GM19468 (cell line): ENCODE results near the gene INSL4.

Source experiments
- ATAC-seq: cut with Tn5 transposase; IDR thresholded peaks from one replicate; pipeline ENCODE4 v1.9.1; 2021; ENCODE audit warnings: mild to moderate bottlenecking, moderate library complexity, moderate number of reproducible peaks; ENCODE audit not compliant: unreplicated experiment; ENCODE audit errors: extremely low read depth

The INSL4 gene

DNA sequence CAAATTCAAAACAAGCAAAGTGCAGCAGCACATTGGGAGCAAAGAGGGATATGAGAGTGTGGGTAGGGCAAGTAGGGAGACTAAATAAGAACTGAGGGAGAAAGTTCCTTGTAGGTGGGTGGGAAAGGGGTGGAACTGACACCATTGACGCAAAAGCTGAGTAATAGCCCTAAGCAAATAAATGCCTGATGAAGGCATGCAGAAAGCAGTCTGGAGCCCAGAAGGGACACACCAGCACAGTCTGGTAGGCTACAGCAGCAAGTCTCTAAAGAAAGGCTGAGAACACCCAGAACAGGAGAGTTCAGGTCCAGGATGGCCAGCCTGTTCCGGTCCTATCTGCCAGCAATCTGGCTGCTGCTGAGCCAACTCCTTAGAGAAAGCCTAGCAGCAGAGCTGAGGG is at the start of gene INSL4:
INSL4 (plus strand) TSS at position 208 of the 400 bp plus-strand sequence; CDS start at position 313, 105 bp downstream.
- no peak for ATAC-seq

DNA sequence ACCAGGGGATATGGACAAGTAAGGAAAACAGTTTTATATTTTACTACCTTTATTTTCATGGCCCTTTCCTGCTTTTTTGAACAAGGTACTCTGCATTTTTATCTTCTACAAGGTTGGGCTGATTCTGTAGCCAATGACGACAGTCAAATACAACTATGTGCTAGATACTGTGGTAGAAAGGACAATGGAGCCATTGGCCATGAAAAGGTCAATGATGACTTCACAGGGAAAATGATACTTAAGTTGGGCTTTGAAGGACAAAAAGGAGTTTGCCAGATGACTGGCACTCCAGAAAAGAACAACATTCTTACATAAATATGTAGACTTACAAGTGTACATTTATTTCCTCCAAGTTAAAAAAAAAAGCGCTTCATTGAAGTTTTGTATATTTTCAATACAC is 46.4 kb upstream of the INSL4 start:
- ATAC-seq = no peak

DNA sequence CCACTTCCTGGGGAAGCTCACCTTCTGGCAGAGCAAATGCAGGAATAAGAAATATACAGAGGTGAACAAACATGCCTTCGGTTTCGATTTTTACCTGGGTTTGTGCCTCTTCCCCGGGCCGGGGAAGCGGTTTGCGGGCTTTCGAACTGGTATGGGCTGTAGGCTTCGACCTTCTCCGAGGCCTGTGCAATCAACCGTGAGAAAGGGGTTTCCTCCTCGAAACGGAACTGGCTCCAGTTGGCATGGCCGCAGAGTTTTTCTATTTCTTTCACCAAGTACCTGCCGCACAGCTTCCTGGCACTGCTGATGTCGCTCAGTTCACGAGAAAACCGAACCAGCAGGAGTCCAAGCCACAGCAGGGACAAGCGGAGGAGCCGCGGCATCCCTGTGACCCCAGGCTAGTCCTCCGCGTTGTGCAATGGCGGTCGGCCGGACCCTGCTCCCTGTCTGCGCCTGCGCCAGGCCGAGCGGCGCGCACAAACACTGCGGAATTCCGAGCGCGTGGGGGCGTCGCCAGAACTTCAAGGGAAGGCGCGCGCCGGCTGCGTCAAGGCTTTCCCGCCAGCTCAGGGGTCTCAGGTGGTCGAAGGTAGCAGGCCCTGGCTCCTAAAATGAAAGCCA is 45.9 kb upstream of the INSL4 start, which contains the start of gene INSL6:
INSL6 (minus strand) TSS at position 420 of the 621 bp plus-strand sequence; CDS start at position 383, 37 bp downstream.
- no peak for ATAC-seq

DNA sequence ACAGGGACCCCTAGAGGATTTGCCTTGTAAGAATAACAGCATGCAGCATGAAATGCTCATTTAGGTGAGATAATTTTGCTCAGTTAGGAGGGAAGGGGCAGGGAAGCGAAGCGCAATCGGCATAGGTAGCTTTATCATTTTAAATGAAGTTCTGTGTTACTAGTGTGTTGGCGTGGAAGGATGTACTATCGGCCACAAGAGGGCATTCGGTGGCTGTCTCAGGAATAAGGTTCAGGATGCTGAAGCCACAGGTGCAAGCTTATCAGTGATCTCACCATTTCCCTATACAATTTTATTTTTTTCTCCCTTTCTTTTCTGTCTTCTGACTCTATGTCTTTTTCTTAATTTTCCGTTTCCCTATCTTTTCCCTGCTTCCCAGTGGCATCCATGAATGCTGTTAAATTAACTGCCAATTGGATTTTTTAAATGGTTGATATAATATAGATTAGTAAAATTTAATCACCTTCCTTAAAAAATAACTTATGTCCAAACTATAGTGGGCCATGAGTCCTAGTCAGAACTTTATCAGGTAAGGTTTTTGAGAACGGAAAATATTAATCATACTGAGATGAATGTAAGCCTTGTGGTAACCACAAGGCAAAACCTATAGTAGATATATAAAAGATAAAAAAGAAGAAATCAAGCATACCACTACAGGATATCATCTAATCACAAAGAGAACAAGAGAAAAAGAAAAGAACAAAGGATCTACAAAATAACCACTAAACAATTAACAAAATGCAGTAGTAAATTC is 44.6 kb upstream of the INSL4 start:
- no peak for ATAC-seq

DNA sequence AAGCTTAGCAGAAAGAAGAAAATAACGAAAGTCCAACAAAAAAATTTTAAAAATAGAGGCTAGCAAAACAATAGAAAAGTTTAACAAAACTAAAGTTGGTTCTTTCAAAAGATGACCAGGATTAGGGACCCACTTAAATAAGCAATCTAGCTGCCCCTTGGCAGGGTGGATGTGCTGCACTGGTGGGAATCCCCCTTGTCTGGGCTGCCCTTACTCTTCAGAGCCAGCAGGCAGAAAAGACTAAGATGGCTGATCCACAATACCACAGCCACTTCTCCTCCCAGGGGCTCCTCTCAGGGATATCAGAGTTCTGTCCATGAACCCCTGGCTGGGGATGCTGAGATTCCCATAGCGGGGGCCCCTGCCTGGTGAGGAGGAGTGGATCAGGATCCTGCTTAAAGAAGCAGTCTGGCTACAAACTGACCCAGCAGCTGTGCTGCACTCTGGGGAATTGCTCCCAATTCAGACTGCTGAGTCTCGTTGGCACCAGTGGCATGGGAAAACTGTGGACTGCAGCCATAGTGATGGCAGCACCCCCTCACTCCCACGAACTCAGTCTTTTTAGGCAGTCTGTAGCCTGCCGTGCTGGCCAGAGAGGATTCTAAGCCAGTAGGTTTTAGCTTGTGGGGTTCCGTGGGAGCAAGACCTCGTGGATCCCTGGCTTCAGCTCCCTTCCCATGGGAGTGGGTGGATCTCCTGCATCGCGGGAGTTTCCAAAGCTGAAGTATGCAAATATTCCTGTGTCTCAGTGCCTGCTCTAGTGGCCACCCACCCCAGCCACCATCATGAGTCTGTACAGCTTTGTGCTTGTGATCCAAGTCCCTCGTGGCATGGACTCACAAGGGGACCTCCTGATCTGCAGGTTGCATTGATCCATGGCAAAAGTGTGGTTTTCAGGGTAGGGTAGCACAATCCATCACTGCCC is 42.9 kb upstream of the INSL4 start:
- no peak for ATAC-seq

DNA sequence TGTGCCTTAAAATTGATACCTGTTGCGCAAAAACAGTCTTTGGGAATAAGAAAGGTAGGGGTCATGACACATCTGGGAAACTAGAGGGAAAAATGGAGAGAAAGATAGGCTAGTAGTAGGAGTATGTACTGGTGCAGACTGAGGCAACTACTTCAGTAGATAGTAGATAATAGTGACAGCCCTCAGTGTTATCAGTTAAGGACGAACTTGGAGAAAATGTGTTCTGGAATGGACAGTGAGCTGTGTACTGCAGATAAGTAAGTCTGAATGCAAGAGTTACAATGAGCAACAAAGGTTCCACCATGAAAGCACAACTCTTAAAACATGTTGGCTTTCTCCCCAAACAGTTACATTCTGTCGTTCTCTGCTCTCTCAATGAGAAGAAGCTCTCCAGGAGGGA is 39.2 kb upstream of the INSL4 start:
- ATAC-seq = no peak

DNA sequence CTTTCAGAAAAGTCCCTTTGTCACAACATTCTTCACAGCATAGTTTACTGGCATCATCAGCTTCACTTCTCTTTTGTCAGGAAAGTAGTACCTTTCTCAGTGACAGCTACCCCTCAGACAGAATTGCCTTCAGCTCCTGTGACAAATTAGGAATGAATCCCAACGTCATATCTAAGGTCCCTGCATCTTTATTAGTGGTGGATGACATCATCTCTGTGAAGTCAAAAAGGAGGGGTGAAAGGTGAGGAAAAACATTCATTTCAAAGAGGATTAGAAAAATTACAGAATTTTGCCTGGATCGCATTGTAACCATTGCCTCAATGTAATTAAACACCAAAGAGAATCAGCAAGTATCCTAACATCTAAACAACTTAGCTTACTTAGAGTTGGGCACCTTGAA is 37.9 kb upstream of the INSL4 start:
- no peak for ATAC-seq

DNA sequence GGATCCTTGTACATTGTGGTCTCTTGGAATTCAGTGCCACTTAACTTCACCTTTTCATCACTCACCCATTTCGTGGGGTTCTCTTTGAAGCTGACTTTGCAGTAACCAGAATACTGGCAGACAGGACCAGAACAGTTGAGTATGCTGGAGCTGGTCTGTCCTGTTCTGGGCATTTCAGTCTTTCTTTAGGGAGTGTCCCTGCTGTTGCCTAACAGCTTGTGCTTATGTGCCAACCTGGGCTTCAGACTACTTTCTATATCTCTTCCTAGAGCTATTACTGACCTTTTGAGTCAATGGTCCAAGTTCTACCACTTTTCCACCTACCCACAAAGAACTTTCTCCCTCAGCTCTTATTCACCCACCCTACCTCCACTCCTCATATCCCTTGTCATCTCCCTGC is 35.8 kb upstream of the INSL4 start:
- no peak for ATAC-seq

DNA sequence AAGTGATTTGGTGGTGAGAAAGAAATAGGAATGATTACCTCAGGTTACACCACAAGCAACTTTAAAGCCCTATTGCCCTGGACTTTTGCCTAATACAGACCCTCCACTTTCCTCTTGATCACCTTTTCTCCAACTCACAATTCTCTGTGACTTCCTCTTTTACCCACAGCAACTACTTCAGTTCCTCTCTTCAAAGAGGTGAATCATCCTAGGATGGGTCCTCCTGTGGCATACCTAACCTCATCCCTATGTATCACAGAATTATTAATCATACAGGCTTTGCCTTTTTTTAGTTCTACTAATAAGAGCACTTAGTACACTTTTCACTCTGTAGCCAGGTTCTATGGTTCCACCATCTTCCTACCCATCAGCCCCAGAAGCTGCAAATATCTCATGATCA is 26.1 kb upstream of the INSL4 start:
- no peak for ATAC-seq

DNA sequence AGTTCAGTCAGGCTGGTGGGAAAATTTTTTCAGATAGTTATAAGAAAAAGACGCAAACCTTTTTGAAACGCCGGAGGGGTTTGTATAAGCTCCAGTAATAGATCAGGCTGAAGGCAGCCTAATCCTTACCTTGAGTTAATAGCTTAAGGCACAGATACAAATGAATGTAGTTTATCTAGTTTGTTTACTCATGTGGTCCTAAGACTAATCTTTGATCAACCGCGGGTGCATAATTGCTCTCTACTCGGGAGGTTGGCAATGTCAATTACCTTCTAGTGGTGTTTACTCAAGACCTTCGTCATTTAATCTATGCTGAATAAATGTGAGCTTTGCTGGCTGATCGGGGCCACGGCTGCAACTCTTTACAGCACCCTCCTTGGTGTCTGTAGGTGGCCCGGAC is 665 bp upstream of the INSL4 start:
- ATAC-seq = no peak

DNA sequence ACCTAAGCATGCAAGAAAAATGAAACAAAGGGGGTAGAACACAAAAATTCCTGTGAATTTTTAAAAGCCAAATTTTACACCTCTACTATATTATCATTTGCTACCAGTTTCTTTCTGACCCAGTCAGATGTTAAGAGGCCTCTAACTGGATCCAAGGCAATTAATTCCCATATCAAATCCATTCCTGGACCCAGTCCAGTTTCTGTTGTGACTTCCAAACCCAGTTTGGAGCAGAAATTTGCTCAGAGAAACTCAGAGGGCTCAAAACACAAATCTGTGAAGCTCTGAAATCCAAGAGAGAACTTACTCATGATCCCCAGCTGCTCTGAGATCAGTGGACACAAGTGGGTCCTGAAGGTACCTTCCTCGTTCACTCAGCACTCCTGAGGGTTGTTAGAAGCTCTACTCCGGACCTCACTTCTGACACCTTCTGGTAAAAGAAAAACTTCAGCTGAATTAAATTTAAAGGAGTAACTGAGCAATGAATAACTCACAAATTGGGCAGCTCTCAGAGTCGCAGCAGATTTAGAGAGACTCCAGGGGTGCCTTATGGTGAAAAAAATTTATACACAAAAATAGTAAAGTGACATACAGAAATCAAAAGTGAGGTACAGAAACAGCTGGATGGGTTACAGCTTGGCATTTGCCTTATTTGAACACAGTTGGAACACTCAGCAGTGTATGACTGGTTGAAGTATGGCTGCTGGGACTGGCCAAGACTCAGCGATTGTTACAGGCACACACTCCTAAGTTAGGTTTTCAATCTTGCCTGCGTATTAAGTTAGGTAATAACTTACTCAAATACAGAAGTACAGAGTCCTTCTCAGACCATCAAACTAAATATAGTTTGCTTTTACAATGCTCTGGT is 32.4 kb downstream of the INSL4 start:
- peak; percentile 58 for ATAC-seq

DNA sequence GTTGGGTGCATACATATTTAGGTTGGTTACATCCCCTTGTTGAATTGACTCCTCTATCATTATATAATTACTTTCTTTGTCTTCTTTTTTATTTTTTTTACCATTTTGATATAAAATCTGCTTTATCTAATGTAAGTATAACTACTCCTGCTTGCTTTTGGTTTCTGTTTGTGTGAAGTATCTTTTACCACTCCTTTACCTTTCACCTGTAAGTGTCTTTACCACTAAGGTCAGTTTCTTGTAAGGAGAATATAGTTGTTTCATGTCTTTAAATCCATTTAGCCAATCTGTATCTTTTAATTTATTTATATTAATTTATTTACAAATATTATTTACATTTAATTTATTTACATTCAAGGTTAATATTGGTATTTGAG is 33.0 kb downstream of the INSL4 start:
- no peak for ATAC-seq

DNA sequence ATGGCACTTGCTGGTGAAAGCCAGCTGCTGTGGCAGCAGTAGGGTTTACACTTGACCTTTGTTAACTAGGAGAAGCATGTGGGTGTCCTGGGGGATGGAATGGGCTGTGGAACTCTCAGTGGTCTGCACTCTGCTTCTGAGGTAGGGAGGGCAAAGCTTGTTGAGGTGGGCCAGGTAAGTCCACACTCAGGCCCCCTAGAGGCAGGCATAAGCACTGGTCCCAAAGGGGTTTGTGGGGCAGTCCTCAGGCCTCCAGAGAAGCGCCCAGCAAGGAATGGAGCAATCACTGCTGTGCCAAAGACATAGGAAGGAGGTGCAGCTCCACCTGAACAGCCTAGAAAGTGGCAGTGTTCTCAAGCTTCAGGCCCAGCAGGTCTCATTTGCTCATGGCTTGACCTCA is 34.7 kb downstream of the INSL4 start:
- ATAC-seq = no peak

DNA sequence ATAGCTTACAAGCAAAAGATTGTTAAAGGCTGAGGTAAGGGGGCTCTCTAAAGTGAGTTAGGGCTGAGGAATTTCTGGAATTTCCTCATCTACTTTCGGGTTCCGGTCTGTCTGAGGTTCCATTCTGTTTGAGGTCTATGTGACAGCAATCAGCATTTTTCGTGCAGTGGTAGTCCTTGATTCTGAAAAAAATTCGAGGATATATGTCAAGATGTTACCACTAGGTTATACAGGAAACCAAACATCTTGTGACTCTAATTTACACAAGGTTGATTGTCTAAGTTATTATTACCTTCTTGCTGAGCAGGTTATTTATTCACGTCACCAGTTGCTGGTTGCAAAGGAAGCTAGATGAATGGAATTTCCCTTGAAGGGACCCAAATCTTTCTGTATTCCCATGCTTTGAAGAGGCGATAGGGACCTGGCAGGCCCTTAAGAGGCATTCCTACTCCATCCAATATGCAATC is 38.1 kb downstream of the INSL4 start:
- no peak for ATAC-seq

DNA sequence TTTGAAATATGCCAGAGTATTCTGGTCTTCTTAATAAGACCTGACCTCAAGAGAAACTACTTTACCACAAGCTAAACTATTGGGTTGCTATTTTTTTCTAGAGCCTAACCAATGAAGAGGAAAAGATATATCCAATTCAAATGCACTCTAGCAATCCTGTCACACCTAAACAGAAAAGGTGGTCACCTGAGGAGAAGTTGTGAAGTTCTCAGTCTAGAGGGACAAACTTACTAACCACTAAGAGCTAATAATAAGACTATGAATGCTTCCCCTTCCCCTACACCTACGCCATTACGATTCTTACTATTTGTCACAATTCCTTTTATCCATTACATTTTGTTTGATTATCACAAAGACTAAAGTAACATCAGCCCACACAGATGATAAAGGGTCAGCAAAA is 43.6 kb downstream of the INSL4 start:
- ATAC-seq = no peak

DNA sequence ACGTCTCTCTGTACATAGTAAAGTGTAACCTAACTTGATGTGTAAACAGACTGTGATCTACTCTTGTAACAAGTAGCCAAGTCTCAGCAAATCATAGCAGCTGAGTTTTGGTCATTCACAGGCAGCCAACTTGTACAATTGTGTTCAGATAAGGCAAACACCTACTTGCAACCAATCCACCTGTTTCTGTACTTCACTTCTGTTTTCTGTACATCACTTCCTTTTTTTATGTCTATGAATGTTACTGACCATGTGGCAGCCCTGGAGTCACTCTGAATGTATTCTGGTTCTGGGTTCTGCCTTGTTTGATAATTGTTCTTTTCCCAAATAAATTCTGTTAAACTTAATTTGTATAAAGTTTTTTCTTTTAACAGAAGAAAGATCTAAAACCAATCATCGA is 47.3 kb downstream of the INSL4 start:
- no peak for ATAC-seq
